Endometrium (tissue), 2 donors: Measurements from ENCODE around the gene WNK2.

Source experiments
- FAIRE-seq: peaks from 2 replicates; lab custom pipeline; 2012; peaks lifted over from hg19 to GRCh38; lab: Jason Lieb, UNC
- donor health status: control.
- donor health status: control.

The WNK2 gene

GRCh38 chr9:93296889-93297480, 113.0 kb downstream of the WNK2 start:
- no peak for FAIRE-seq

DNA sequence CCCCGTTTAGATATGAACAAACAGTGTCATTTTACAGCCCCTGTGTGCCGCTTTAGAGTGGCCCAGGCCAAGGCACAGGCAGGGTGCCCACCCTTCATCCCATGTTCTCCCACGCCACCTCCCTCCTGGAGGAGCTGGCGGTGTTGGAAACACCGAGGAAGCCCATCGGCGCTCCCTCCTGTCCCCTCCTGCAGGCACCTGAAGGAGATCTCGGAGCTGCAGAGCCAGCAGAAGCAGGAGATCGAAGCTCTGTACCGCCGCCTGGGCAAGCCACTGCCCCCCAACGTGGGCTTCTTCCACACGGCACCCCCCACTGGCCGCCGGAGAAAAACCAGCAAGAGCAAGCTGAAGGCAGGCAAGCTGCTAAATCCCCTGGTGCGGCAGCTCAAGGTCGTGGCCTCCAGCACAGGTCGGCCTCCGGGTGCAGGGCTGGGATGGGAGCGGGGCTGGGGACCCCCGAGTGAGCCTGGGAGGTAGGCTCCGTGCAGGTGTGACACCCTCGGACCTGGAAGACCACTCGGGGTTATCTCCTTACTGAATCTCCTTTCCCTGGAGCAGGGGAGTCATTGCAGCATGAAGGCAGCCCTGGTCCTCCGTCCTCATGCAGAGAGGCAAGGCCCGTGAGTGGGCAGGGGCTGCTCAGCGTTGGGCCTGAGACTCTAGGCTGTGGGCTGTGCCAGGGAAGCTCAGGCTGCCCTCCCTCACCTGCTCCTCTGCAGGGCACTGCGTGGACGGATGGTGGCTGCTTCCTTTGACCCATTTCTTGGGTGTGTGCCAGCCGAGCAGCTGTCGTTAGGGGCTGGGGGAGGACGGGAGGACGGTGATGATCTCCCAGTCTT, 113.9 kb downstream of the WNK2 start:
- no peak for FAIRE-seq

GRCh38 chr9:93298498-93299417, 114.8 kb downstream of the WNK2 start:
- no peak for FAIRE-seq

DNA sequence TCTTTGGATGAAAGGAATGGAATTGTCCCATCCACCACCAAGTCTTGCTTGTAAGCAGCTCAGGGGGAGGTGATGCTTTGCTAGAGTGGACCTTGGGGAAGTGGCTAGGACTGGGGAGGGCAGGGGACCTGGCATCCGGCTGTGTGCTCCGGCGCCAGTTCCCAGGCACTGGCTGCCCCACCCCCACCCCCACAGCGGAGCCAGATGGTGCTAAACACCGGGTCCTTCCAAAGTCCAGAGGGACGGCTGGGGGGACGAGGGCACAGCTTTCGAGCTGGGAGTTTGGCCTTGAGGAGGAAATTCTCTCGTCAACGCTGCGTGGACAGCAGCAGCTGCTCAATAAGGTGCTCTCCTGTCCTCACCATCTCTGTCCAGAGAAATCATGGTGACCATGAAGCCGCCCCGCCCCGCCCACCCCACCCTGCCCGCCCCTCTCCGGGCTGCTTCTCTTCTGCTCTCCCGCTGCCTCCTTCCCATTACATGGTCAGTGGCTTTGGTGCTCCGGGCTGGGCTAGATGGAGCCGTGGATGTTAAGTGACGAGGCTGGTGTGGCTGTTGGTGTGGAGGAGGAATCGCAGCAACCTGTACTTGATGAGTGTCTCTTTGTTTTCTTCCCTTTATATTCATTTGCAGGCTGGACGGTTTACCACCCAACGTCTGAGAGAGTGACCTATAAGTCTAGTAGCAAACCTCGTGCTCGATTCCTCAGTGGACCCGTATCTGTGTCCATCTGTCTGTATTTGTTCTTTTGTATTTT, 115.7 kb downstream of the WNK2 start:
- no peak for FAIRE-seq

GRCh38 chr9:93300175-93300572, 116.2 kb downstream of the WNK2 start:
- no peak for FAIRE-seq

DNA sequence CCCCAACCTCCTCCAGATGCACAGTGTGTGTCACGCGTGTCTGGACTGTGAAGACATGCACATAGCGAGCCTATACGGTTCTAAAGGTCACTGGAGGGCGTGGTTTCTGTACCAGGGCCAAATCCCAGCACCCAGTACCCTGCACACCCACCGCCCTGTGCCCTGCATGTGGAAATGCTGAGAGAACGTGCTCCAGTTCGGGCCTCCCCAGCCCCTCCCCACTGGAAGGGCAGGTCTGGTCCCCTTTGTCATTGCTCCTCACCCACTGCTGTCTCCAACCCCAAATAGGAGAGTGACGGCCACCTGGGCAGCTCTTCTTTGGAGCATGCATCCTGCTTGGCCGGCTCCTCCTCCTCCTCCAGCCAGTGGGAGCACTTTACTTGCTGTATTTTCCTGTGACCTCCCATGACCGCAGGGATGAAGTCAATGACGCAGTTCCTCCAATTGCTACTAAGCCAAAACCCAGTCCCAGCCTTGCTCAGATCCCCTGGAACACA, 116.7 kb downstream of the WNK2 start:
- no peak for FAIRE-seq

DNA sequence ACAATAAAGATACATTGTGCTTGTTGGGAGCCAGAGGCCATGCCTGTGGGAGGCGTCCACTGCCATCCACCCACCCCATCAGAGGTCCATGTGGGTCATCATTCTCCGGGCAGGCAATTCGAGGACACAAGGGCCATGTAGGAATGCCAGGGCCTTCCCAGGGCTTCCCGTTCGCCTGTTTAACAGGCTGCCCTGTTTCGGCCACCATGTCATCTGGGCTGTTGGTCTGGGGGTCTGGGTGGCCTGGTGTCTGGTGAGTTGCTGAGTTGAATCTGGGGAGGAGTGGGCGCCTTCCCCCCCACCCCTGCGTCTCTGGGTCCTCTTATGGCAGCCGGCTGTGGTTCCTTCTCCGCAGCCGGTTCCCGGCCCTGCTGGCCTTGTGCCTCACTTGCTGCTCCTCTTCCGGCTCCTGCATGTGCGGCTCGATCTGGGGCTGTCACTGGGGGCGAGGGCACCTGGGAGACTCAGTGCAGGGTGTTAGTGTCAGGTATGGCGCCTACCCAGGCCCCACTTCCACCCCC, 117.4 kb downstream of the WNK2 start:
- FAIRE-seq = no peak

DNA sequence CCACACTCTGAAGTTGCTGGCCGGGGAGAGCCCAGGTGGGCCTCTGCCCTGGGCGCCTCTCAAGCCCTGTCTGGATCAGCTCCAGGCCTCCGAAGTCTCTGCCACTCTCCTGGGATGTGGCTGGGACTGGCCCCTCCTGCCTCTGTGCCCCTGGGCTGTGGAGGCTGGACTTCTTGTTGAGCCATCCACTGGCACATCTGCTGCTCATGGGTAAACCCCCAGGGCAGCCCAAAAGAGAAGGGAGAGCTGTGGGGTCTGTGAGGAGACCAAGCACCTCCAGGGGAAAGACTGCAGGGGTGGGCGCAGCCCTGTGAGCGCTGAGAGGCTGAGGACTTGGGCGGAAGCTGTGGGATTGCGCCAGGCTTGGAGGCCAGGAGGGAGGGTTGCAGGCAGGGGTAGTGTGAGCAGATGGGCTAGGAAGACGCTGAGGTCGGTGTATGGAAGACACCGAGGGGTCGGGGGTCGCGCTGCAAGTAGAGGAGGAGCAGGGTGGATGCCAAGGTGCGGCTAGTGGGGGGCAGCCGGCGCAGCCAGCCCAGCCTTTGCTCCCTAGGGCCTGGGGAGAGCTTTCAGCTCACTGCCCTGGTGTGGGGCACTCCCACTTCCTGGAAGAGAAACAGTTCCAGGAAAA, 118.1 kb downstream of the WNK2 start:
- FAIRE-seq = no peak

GRCh38 chr9:93302586-93303257, 118.8 kb downstream of the WNK2 start:
- no peak for FAIRE-seq

DNA sequence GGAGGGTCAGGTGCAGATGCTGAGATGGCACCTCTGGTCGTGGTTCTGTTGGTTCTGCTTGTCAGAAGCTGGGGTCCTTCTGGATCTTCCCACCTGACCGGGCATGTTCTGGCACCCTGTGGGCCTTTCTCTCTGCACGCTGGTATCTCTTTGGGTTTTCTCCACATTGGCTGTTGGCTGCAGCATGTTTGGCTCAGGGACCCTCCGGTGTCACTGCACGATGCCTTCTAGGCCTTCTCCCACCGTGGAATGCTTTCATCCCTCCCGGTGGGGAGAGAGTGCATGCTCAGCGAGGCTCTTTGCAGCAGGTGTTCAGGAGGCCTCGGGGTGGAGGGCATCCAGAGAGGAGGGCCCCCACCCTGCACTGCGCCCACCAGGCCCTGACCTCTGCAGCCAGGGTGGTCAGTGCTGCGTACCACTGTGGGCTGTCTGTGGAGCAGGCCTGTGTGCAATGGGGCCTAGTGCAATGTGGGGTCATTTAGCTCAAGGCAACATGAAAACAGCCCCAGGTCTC, 119.4 kb downstream of the WNK2 start:
- FAIRE-seq = no peak

GRCh38 chr9:93303806-93304573, 120.1 kb downstream of the WNK2 start:
- FAIRE-seq = no peak

- no peak for FAIRE-seq
These were observed 120.9 kb downstream of the WNK2 start for GRCh38 chr9:93304574-93305496.

- FAIRE-seq = no peak
These were observed 121.6 kb downstream of the WNK2 start for GRCh38 chr9:93305497-93306020.

- no peak for FAIRE-seq
These were observed 122.1 kb downstream of the WNK2 start for GRCh38 chr9:93306081-93306480.

DNA sequence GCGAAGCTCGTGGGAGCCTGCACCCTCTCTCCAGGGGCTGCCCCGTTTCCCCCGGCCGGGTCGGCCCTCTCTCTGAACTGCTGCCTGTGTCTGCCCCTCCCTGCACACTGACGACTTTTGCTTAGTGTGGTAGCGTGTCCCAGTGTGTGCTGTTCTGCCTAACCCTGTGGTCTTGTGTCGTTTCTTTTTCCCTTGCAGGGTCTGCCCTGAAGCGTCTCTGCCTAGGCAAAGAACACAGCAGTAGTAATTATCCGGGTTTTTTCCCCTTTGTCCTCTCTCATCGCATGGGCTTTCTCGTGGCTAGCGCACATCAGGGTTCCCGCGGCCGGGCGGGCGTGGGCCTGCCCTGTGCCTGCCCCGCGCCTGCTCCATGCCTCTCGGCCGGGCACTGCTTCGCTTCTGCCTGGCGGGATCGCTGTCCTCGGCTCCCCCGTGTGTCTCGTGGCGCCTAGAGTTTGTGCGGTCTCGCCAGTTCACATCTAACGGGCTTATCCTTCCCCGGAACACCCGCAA, 122.7 kb downstream of the WNK2 start:
- no peak for FAIRE-seq

GRCh38 chr9:93307468-93308157, 123.7 kb downstream of the WNK2 start:
- no peak for FAIRE-seq

DNA sequence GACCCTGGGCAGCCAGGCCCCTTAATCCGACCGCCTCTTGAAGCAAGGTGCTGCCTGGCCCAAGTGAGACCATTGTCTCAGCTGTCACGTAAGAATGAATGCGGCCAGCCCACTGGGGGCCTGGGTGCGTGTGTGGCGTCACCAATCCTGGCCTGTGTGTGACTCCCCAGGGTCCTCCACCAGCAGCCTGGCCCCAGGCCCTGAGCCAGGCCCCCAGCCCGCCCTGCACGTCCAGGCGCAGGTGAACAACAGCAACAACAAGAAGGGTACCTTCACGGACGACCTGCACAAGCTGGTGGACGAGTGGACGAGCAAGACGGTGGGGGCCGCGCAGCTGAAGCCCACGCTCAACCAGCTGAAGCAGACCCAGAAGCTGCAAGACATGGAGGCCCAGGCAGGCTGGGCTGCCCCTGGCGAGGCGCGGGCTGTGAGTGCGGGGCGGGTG, 124.2 kb downstream of the WNK2 start:
- FAIRE-seq = no peak
